Panc1 (cell line): ENCODE measurements around the gene SIVA1. TPM values are rescaled to one million over a fixed set of nuclear protein-coding genes. Genes with fewer than 3 reads are reported as not detected.

Source experiments
- ATAC-seq: fragments of 200-7000 bp; cut with Tn5 transposase; 2 replicates; pipeline ENCODE4 v1.9.1; 2020; ENCODE audit warnings: mild to moderate bottlenecking, moderate library complexity
- BruUV-seq: library from RNA; stranded (reverse); fragments of 400-500 nt; replicated peaks from 2 replicates; lab custom pipeline; 2021; lab: Mats Ljungman, UMichigan
- CTCF ChIA-PET: fragments of 300-600 bp; sonication (Branson Sonifier 250); formaldehyde crosslinking; loops from one replicate; lab custom pipeline; 2022; ENCODE audit warnings: antibody characterized with exemption; lab: Charles Lee
- POLR2A ChIA-PET: fragments of 300-600 bp; sonication (Branson Sonifier 250); formaldehyde crosslinking; loops from one replicate; lab custom pipeline; 2022; ENCODE audit warnings: antibody characterized with exemption; lab: Charles Lee
- DNase-seq: peaks from one replicate; pipeline ENCODE4 v3.0.0-alpha.2; 2010; ENCODE audit warnings: low read depth, low spot score
- H3K27ac ChIP-seq: 2 replicates; pipeline ENCODE4 v1.5.1; 2011; ENCODE audit warnings: mild to moderate bottlenecking, low read length, inconsistent platforms
- H3K27me3 ChIP-seq: fragments of 200-500 bp; sonication (Bioruptor generic); 2 replicates; pipeline ENCODE4 v1.6.0; 2014; ENCODE audit warnings: low read length, inconsistent platforms; ENCODE audit not compliant: control insufficient read depth, insufficient read depth
- H3K36me3 ChIP-seq: fragments of 200-500 bp; sonication (Bioruptor generic); 2 replicates; pipeline ENCODE4 v1.5.1; 2014; ENCODE audit warnings: inconsistent platforms, mild to moderate bottlenecking, low read length, moderate library complexity; ENCODE audit not compliant: control insufficient read depth, insufficient read depth
- H3K4me1 ChIP-seq: 2 replicates; pipeline ENCODE4 v1.5.1; 2011; ENCODE audit warnings: inconsistent platforms, mild to moderate bottlenecking, low read length, moderate library complexity; ENCODE audit not compliant: control insufficient read depth, insufficient read depth
- H3K4me3 ChIP-seq, 2 experiments: 2 replicates each; pipeline ENCODE4 v1.5.1; 2011 to 2012; ENCODE audit warnings: low read depth in 2 of 2, low read length in 2 of 2, mild to moderate bottlenecking in 2 of 2, inconsistent platforms in 1 of 2, moderate library complexity in 1 of 2
- H3K9me3 ChIP-seq: fragments of 200-500 bp; sonication (Bioruptor generic); 2 replicates; pipeline ENCODE4 v1.5.1; 2014; ENCODE audit warnings: low read depth, mild to moderate bottlenecking, inconsistent platforms, low read length, moderate library complexity; ENCODE audit not compliant: control insufficient read depth, insufficient read depth
- POLR2AphosphoS5 ChIP-seq: IDR thresholded peaks from 2 replicates; pipeline ENCODE4 v1.6.1; 2012; ENCODE audit warnings: mild to moderate bottlenecking, low read depth, low read length, moderate library complexity
- SIN3A ChIP-seq: IDR thresholded peaks from 2 replicates; pipeline ENCODE4 v1.6.1; 2012; ENCODE audit warnings: low read depth, mild to moderate bottlenecking, low read length, moderate library complexity, borderline replicate concordance; ENCODE audit not compliant: insufficient read depth
- TCF7L2 ChIP-seq: IDR thresholded peaks from 2 replicates; pipeline ENCODE4 v1.6.1; 2011; ENCODE audit warnings: mild to moderate bottlenecking, low read depth, low read length, inconsistent platforms
- in situ Hi-C: cut with HindIII; loops from 2 replicates; pipeline ENCODE4 v1.10.0; 2016; ENCODE audit warnings: low sequenced_read_pairs, low pct_unique_long_range_greater_than_20kb
- intact Hi-C: fragments of 100-400 bp; cut with micrococcal nuclease; formaldehyde crosslinking; loops from one replicate; pipeline ENCODE4 v1.10.0; 2022; ENCODE audit not compliant: unreplicated experiment
- total RNA-seq: library from RNA; stranded (reverse); gene quantifications from one replicate; pipeline ENCODE4 v1.2.1, GENCODE V29; 2021; ENCODE audit not compliant: unreplicated experiment
- TF ChIP-seq, protein P1 (sequence below), 2 experiments: IDR thresholded peaks; 2 replicates each; pipeline ENCODE4 v1.6.1; 2011 to 2012; ENCODE audit warnings: low read depth in 2 of 2, control low read depth in 1 of 2, low read length in 1 of 2, mild to moderate bottlenecking in 1 of 2, moderate library complexity in 1 of 2; ENCODE audit not compliant: insufficient read depth in 1 of 2
- TF ChIP-seq, protein P2 (sequence below): fragments of 450-650 bp; IDR thresholded peaks from 2 replicates; pipeline ENCODE4 v1.5.1; 2017; ENCODE audit warnings: mild to moderate bottlenecking

SIVA1 gene
- total RNA-seq, 1 experiment from 2014 or later, result 100 TPM

DNA sequence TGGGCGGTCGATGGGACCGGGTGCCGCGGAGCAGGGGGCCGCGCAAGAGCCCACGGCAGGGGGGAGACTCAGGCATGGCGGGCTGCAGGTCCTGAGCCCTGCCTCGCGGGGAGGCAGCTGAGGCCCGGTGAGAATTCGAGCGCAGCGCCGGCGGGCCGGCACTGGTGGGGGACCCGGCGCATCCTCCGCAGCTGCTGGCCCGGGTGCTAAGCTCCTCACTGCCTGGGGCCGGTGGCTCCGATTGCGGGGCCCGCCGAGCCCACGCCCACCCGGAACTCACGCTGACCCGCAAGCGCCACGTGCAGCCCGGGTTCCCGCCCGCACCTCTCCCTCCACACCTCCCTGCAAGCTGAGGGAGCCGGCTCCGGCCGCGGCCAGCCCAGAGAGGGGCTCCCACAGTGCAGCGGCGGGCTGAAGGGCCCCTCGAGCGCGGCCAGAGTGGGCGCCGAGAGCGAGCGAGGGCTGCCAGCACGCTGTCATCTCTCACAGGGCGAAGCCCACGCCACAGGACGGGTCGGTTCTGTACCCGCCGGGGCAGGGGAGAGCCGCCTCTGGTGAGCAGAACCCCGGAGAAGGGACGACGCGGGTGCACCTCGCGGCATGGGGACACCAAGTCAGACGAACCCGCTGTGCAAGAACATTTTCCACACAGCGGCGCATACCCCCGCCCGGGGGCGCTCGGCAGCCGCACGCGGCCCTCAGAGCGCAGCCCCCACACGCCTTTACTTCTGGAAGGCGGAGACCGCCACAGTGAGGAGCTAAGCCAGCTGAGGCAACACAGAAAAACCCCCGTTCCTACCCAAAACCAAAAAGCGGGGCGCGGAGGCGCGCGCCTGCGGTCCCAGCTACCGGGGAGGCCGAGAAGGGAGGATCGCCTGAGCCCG, 1.2 kb upstream of the SIVA1 start:
- no TSS peak for BruUV-seq
- DNase-seq, result no peak
- peak; percentile 4; the same call in 1 of the 2 replicates for ATAC-seq
- peak overlapping the region; percentile 76 to 88 for H3K4me3 ChIP-seq
- no peaks in the 10 kb centered on the region for H3K27me3 ChIP-seq
- intact Hi-C loops (no loop called here), in situ Hi-C loops (no loop called here)
- POLR2A ChIA-PET, result interaction anchor here (0.6 to 0.8 kb wide), 3 partner anchors 49 to 921 kb away, joined by 3 to 7 read pairs (median 3); partner anchors contain the start of gene ZBTB42
- H3K9me3 ChIP-seq, result no peaks in the 10 kb centered on the region
- peaks cover 17% of the 10 kb centered on the region for H3K4me1 ChIP-seq
- peak overlapping the region; percentile 83 for H3K27ac ChIP-seq
- peaks cover 3% of the 10 kb centered on the region; the same call in 1 of the 2 replicates for H3K36me3 ChIP-seq
- CTCF ChIA-PET, result interaction anchor here (0.9 to 1.4 kb wide), 3 partner anchors 17 to 74 kb away, joined by 3 to 5 read pairs (median 4); no protein-coding TSS in a partner anchor
- TF ChIP-seq TCF7L2, result no peak
- TF ChIP-seq, protein P1, sequence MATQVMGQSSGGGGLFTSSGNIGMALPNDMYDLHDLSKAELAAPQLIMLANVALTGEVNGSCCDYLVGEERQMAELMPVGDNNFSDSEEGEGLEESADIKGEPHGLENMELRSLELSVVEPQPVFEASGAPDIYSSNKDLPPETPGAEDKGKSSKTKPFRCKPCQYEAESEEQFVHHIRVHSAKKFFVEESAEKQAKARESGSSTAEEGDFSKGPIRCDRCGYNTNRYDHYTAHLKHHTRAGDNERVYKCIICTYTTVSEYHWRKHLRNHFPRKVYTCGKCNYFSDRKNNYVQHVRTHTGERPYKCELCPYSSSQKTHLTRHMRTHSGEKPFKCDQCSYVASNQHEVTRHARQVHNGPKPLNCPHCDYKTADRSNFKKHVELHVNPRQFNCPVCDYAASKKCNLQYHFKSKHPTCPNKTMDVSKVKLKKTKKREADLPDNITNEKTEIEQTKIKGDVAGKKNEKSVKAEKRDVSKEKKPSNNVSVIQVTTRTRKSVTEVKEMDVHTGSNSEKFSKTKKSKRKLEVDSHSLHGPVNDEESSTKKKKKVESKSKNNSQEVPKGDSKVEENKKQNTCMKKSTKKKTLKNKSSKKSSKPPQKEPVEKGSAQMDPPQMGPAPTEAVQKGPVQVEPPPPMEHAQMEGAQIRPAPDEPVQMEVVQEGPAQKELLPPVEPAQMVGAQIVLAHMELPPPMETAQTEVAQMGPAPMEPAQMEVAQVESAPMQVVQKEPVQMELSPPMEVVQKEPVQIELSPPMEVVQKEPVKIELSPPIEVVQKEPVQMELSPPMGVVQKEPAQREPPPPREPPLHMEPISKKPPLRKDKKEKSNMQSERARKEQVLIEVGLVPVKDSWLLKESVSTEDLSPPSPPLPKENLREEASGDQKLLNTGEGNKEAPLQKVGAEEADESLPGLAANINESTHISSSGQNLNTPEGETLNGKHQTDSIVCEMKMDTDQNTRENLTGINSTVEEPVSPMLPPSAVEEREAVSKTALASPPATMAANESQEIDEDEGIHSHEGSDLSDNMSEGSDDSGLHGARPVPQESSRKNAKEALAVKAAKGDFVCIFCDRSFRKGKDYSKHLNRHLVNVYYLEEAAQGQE (IDR thresholded peaks at IDR 0.05; ENCODE audit: insufficient read depth in 1 of 2, low read depth in 2 of 2, low read length in 1 of 2), result no peak

DNA sequence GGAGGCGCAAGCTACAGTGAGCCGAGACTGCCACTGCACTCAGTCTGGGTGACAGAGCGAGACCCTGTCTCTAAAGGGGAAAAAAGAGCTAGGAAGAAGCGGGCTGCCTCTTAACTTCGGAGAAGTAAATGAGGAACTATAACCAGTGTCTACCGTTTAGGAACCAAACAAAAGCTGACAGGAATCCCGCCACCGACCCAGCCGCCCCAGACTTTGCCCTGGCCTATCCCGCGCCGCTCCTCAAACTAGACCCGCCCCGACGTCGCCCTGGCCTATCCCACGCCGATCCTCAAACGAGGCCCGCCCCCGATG, 568 bp upstream of the SIVA1 start:
- intact Hi-C loops, result no loop called here
- Histone ChIP-seq H3K36me3 (peaks cover 3% of the 10 kb centered on the region; the same call in 1 of the 2 replicates), H3K4me1 (peaks cover 17% of the 10 kb centered on the region), H3K4me3 (peak overlapping the region; percentile 76 to 88), H3K9me3 (no peaks in the 10 kb centered on the region), H3K27ac (peak overlapping the region; percentile 83), H3K27me3 (no peaks in the 10 kb centered on the region)
- ATAC-seq (peak; percentile 93), DNase-seq (no peak)
- in situ Hi-C loops, result no loop called here
- no TSS peak for BruUV-seq
- ChIA-PET POLR2A (interaction anchor here (0.6 to 0.8 kb wide), 3 partner anchors 49 to 921 kb away, joined by 3 to 7 read pairs (median 3); partner anchors contain the start of gene ZBTB42), CTCF (interaction anchor here (0.5 to 1.4 kb wide), 4 partner anchors 16 to 74 kb away, joined by 3 to 5 read pairs (median 4); no protein-coding TSS in a partner anchor)
- TF ChIP-seq, protein P2, sequence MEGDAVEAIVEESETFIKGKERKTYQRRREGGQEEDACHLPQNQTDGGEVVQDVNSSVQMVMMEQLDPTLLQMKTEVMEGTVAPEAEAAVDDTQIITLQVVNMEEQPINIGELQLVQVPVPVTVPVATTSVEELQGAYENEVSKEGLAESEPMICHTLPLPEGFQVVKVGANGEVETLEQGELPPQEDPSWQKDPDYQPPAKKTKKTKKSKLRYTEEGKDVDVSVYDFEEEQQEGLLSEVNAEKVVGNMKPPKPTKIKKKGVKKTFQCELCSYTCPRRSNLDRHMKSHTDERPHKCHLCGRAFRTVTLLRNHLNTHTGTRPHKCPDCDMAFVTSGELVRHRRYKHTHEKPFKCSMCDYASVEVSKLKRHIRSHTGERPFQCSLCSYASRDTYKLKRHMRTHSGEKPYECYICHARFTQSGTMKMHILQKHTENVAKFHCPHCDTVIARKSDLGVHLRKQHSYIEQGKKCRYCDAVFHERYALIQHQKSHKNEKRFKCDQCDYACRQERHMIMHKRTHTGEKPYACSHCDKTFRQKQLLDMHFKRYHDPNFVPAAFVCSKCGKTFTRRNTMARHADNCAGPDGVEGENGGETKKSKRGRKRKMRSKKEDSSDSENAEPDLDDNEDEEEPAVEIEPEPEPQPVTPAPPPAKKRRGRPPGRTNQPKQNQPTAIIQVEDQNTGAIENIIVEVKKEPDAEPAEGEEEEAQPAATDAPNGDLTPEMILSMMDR, result no peak
- TF ChIP-seq SIN3A, result 0 out of 2 replicates have a peak, but pooled peaks have one; percentile 59
- 0 out of 2 replicates have a peak, but pooled peaks have one; percentile 45 for TF ChIP-seq POLR2AphosphoS5
